ENCODE results near the gene SPAG4.

SPAG4 gene

DNA sequence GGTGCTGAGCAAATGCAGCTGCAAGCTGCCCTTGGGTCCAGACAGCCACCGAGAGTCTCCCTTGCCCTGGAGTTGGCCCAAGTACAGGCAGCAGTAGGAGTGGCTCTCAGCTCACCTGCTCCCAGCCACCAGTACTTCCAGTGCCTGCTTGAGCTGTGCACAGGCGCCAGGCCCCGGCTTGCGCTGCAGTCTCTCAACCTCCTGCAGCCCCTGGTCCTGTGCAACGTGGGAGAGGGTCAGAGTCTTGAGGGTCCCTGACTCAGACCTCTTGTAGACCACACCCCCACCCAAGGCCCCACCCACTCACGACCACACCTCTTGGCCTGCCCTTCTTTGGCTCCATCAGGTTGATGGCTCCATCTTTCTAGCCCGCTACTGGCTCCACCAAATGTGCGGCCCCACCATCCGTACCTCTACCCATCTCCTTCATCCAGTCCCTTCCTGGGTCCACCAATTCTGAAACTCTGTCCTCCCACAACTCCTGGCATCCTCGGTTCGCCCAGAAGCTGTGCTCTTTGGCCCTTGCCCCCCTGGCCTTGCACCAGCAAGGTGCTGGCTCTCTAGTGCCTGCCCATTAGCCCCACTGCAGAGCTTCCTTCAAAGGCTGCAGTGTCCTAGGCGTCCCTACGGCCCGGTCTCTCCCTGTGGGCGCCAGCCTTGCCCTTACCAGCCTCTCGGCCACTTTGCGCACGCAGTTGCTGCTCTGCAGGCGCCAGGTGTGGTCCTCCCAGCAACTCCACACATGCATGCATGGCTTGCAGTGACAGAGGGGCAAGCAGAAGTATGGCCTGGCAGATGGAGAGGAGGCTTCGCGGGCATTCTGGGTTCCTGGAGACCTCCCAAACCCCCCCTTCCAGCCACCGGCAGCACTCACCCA lies 16.5 kb upstream of the SPAG4 start:
- TF ChIP-seq EZH2 (optimal IDR thresholded peaks at IDR 0.05; ENCODE audit: low read depth, low read length) (no peak), EZH2phosphoT487 (IDR thresholded peaks at IDR 0.05; ENCODE audit: low read length) (no peak)
- TF ChIP-seq, protein P1, sequence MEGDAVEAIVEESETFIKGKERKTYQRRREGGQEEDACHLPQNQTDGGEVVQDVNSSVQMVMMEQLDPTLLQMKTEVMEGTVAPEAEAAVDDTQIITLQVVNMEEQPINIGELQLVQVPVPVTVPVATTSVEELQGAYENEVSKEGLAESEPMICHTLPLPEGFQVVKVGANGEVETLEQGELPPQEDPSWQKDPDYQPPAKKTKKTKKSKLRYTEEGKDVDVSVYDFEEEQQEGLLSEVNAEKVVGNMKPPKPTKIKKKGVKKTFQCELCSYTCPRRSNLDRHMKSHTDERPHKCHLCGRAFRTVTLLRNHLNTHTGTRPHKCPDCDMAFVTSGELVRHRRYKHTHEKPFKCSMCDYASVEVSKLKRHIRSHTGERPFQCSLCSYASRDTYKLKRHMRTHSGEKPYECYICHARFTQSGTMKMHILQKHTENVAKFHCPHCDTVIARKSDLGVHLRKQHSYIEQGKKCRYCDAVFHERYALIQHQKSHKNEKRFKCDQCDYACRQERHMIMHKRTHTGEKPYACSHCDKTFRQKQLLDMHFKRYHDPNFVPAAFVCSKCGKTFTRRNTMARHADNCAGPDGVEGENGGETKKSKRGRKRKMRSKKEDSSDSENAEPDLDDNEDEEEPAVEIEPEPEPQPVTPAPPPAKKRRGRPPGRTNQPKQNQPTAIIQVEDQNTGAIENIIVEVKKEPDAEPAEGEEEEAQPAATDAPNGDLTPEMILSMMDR (IDR thresholded peaks at IDR 0.05; ENCODE audit: low read length), result no peak
- H4K20me1 ChIP-seq (ENCODE audit: insufficient read depth, low read length), result no peaks in the 10 kb centered on the region
- H3K36me3 ChIP-seq (replicated peaks; ENCODE audit: insufficient read depth, low read length), result no peaks in the 10 kb centered on the region
- H3K9ac ChIP-seq (ENCODE audit: low read length), result no peak overlapping the region
- no peak overlapping the region for H3K4me2 ChIP-seq (ENCODE audit: low read depth, low read length)
- no peaks in the 10 kb centered on the region for H3K9me2 ChIP-seq (replicated peaks; ENCODE audit: insufficient read depth, low read length)
- H2AFZ ChIP-seq (ENCODE audit: low read length), result no peak overlapping the region
- H3K27me3 ChIP-seq (replicated peaks; ENCODE audit: insufficient read depth, low read length), result peaks cover 8% of the 10 kb centered on the region
- peaks cover 6% of the 10 kb centered on the region for H3K4me1 ChIP-seq (ENCODE audit: low read length)
- H3K4me3 ChIP-seq (ENCODE audit: low read length), result no peak overlapping the region
- H3K79me2 ChIP-seq (ENCODE audit: low read length), result no peaks in the 10 kb centered on the region
- H3K27ac ChIP-seq (ENCODE audit: low read length), result no peak overlapping the region
- no peaks in the 10 kb centered on the region for H3K9me3 ChIP-seq (replicated peaks; ENCODE audit: insufficient read depth, low read length)
- H3F3A ChIP-seq (ENCODE audit: insufficient read depth, low read length), result no peaks in the 10 kb centered on the region
- DNase-seq, result no peak

DNA sequence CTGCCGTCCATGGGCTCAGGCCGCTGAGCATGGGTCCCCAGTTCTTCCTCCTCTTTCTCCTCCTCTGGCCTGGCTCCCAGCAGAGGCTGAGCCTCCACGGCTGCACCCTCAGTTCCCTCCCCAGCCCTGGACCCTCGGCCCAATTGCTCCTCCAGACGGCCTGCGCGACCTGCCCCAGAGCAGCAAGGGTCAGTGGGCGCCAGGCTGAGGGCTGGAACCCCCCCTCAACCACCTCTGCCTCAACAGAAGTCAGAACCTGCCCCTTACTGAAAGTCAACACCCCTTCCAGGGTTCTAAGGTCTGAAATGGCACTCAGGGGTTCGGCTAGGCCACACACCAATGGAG lies 15.9 kb upstream of the SPAG4 start:
- Histone ChIP-seq H4K20me1 (ENCODE audit: insufficient read depth, low read length) (no peaks in the 10 kb centered on the region), H3K27me3 (replicated peaks; ENCODE audit: insufficient read depth, low read length) (peaks cover 8% of the 10 kb centered on the region), H2AFZ (ENCODE audit: low read length) (no peak overlapping the region), H3K4me3 (ENCODE audit: low read length) (no peak overlapping the region), H3K9me3 (replicated peaks; ENCODE audit: insufficient read depth, low read length) (no peaks in the 10 kb centered on the region), H3K27ac (ENCODE audit: low read length) (no peak overlapping the region), H3K9me2 (replicated peaks; ENCODE audit: insufficient read depth, low read length) (no peaks in the 10 kb centered on the region), H3K36me3 (replicated peaks; ENCODE audit: insufficient read depth, low read length) (no peaks in the 10 kb centered on the region), H3F3A (ENCODE audit: insufficient read depth, low read length) (no peaks in the 10 kb centered on the region), H3K79me2 (ENCODE audit: low read length) (no peaks in the 10 kb centered on the region), H3K4me1 (ENCODE audit: low read length) (peaks cover 6% of the 10 kb centered on the region), H3K4me2 (ENCODE audit: low read depth, low read length) (no peak overlapping the region), H3K9ac (ENCODE audit: low read length) (no peak overlapping the region)
- DNase-seq, result no peak
- TF ChIP-seq, protein P1 (IDR thresholded peaks at IDR 0.05; ENCODE audit: low read length), result no peak
- no peak for TF ChIP-seq EZH2phosphoT487 (IDR thresholded peaks at IDR 0.05; ENCODE audit: low read length)
- TF ChIP-seq EZH2 (optimal IDR thresholded peaks at IDR 0.05; ENCODE audit: low read depth, low read length), result no peak

DNA sequence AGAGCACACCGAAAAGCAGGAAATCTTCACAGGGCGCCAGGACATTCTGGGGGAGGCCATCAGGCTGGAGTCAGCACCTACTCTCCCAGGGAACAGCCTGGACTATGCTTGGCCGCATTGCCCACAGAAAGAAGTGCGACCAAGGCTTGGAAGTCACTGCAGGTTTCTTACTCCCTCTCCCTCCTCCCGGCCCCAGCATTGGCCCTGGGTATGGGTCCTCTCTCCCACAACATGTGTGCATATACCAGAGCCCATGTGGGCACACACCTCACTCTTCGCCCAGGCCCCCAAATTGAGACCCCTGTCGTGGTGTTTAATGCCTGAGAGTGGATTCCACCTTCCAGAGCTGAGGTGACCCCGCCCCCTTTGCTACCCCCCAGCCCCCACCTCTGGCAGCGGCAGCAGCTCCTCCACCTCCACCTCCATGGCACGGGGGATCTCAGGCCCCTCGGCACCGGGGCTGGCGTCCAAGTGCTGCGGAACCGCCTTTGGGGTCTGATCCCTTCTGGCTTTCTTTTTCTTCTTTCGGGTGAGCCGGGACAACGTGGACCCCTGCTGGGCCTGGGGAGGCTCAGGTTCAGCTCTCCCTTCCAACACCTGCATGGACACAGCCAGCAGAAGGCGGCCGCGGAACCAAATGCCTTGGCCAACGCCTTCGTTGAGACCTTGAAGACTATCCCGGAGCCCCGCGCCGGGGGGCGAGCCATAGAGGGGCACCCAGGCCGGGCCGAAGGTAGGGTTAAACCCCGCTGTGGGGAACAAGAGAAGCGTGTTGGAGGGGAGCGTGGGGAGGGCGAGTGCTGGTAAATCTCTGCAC lies 15.2 kb upstream of the SPAG4 start:
- H3K27me3 ChIP-seq (replicated peaks; ENCODE audit: insufficient read depth, low read length), result peaks cover 8% of the 10 kb centered on the region
- H3K36me3 ChIP-seq (replicated peaks; ENCODE audit: insufficient read depth, low read length), result no peaks in the 10 kb centered on the region
- H3K9me2 ChIP-seq (replicated peaks; ENCODE audit: insufficient read depth, low read length), result no peaks in the 10 kb centered on the region
- H3K4me2 ChIP-seq (ENCODE audit: low read depth, low read length), result no peak overlapping the region
- H3K79me2 ChIP-seq (ENCODE audit: low read length), result no peaks in the 10 kb centered on the region
- DNase-seq, result no peak
- H4K20me1 ChIP-seq (ENCODE audit: insufficient read depth, low read length), result no peaks in the 10 kb centered on the region
- peaks cover 12% of the 10 kb centered on the region for H3K4me1 ChIP-seq (ENCODE audit: low read length)
- no peak overlapping the region for H2AFZ ChIP-seq (ENCODE audit: low read length)
- no peaks in the 10 kb centered on the region for H3K9me3 ChIP-seq (replicated peaks; ENCODE audit: insufficient read depth, low read length)
- no peak overlapping the region for H3K27ac ChIP-seq (ENCODE audit: low read length)
- no peak overlapping the region for H3K4me3 ChIP-seq (ENCODE audit: low read length)
- no peak overlapping the region for H3K9ac ChIP-seq (ENCODE audit: low read length)
- TF ChIP-seq EZH2 (optimal IDR thresholded peaks at IDR 0.05; ENCODE audit: low read depth, low read length) (no peak), EZH2phosphoT487 (IDR thresholded peaks at IDR 0.05; ENCODE audit: low read length) (no peak)
- TF ChIP-seq, protein P1 (IDR thresholded peaks at IDR 0.05; ENCODE audit: low read length), result no peak
- H3F3A ChIP-seq (ENCODE audit: insufficient read depth, low read length), result peaks cover 2% of the 10 kb centered on the region; the same call in 1 of the 2 replicates
